ENCODE results near the gene FILIP1L. TPM values are rescaled to one million over a fixed set of nuclear protein-coding genes. Genes with fewer than 3 reads are reported as not detected.
A peak's percentile ranks its signal among the peaks of the same experiment; 100 is the strongest.

The FILIP1L gene
- total RNA-seq, 2 donors from 2014 or later: 77.0 to 86.6 TPM

DNA sequence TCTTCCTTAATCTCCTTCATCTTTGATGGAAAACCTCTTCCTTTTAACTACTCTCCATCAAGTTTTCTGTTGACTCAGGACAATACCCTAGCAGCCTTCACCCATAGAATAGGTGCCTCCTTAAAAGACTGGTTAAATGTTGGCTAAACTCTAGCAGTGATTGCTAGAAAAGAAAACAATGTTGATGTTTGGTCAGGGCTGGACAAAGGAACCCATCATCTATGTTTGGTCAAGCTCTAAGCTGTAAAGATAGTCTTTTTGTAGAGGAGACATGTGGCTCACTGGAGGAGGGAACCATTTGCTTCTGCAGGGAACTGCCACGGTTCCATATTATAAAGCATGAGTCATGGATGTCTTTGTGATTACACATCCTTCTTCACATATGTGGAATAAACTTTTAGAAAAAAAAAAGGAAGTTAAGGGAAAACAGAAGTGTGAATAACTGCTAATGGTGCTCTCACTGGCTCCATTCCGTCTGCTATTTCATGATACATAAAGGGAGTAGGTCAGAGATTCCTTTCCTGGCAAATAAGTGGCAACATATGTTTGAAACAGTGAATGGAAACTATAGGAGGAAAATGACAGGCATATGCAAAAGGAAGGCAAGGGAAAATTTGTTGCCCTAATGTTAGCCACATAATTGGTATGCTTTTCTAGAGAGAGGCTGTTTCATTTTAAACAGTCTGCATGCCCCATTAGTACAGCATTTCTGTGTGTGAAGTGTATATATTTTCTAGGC is 218.4 kb downstream of the FILIP1L start:
- peak in 1 of 2 donors; percentile 78 for ATAC-seq
- intact Hi-C loops (cut with DNase I): no loop called here
- DNase-seq: no peak

- peak in 1 of 2 donors; percentile 39 for ATAC-seq
- intact Hi-C loops (cut with DNase I): no loop called here
- no peak for DNase-seq
Observed at GRCh38 chr3:99895131-99895696, 219.1 kb downstream of the FILIP1L start.

- ATAC-seq: no peak
- intact Hi-C loops (cut with DNase I): no loop called here
- no peak for DNase-seq
Observed at GRCh38 chr3:99892332-99892731, 222.0 kb downstream of the FILIP1L start.

DNA sequence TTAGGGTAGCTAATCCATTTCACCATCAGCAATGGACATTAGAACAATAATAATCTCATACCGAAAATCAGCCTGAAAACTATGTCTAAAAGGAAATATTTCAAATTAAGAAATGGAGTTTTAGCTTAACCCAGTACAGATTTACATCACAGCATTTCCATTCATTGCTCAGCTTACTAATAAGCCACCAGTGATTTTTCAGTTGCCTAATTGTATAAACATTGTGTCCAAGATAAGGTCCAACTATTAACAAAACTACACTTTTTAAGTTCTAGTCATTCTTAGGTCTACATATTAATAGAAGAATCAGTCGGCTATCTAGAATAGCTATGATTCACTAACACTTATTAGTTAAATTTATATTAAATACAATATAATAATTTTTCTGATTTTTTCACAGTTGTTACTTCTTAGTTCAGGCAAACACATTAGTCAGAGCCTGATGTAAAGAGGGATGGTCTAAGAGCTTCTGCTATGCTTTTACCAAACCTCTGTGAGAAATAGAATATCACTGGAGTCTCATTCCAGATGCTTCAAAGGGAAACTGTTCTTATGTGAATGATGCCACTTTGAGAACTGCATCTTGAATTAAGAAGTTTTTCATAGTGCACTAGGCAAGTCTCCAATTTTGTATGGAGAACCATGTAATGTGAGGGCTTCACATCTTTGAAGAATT is 222.6 kb downstream of the FILIP1L start:
- ATAC-seq: no peak
- intact Hi-C loops (cut with DNase I): no loop called here
- DNase-seq: no peak

GRCh38 chr3:99885851-99886250 is 228.4 kb downstream of the FILIP1L start:
- DNase-seq: no peak
- ATAC-seq: no peak
- intact Hi-C loops (cut with DNase I): no loop called here

GRCh38 chr3:99885085-99885484 is 229.2 kb downstream of the FILIP1L start:
- no peak for DNase-seq
- ATAC-seq: no peak
- intact Hi-C loops (cut with DNase I): no loop called here

DNA sequence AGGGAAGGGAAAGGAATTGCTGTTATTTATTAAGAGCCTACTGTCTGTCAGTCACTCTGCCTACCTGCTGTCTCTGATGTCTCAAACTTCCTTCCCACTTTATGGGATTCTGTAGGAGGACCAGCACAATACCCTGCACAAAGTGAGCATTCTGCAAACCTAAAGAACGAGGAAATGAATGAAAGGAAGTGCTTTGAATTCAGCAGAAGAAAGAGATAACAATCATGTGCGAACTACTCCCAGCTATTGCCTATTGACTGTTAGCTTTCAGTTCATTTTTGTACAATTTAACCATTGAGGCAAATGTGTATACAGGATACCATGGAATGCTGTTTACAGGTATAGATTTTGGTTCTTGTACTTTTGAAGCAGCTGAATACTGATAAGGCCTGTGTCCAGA is 229.8 kb downstream of the FILIP1L start:
- intact Hi-C loops (cut with DNase I): no loop called here
- ATAC-seq (no peak), DNase-seq (no peak)

DNA sequence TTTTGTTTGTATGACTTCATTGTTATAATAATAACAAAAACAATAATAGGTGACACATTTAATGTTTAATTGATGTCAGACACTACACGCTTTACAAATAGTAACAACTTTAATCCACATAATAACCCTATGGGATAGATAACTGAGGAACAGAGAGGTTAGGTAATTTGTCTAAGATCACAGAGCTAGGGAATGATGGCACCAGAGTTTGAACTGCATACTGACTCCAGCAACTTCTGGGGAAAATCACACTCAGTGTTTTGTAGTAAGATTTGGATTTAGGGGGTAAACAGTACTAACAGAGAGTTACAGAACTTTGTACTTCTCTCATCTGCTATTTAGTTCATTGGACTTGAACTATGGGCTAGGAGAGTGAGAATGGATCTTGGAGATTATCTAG is 230.6 kb downstream of the FILIP1L start:
- no peak for ATAC-seq
- no peak for DNase-seq
- intact Hi-C loops (cut with DNase I): no loop called here

GRCh38 chr3:99883138-99883461 is 231.2 kb downstream of the FILIP1L start:
- intact Hi-C loops (cut with DNase I): no loop called here
- DNase-seq (no peak), ATAC-seq (no peak)

DNA sequence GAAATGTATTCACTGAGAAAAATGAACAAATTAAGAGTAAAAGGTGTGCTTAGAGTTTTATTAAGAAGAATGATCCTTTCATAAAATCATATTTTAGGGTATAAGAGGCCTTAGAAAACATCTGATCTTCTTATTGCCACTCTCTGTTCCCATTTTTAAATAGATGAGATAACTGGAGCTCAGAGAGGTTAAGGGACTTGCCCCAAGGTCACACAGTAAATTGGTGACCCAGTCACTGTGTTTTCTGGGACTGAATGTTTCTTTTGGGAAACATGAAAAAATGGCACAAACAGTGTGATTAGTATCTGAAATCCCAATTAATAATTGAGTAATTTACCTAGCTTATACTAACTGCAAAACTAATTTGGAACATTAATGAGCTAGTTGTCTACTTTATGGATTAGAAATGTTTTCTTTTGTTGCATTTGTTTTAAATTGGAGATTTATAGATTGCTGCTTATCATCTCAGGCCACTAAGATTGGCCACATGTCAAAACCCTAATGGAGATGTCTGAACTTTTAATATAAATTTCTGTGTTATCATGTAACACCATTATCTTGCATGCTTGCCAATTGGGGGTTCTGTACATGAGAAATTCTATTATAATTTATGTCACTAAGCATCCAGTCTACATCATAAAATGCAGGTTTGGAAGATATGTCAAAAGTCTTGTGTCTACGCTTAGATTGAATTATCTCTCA is 231.7 kb downstream of the FILIP1L start:
- intact Hi-C loops (cut with DNase I): no loop called here
- ATAC-seq: no peak

GRCh38 chr3:99881121-99881524 is 233.2 kb downstream of the FILIP1L start:
- intact Hi-C loops (cut with DNase I): no loop called here
- ATAC-seq (peak; percentile 56 to 63), DNase-seq (no peak)

More for the DNA sequence above, 231.7 kb downstream of the FILIP1L start:
- DNase-seq: no peak

- intact Hi-C loops (cut with DNase I): loop anchor here (5.0 to 10.0 kb wide), 2 partner anchors 53 to 166 kb away; no protein-coding TSS in a partner anchor
- DNase-seq: no peak
- no peak for ATAC-seq
Observed at GRCh38 chr3:99879275-99879674, 235.0 kb downstream of the FILIP1L start.

DNA sequence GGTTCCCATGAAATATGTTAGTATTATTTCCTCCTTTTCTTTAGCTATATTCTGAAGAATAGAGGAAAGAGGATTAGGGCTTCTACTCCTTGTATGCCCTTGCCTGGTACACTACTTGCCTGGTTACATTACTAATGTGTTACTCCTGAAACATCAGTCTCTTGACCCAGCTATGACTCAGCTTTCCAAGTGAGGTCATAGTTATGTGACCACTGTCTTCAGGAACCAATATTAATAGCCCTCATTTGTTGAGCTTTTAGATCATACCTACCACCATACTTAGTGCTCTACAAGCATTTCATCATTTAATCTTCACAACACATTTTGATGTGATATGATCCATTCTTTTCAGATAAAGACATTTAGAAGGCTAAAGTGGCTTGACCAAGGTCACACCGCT is 236.3 kb downstream of the FILIP1L start:
- intact Hi-C loops (cut with DNase I): loop anchor here (5.0 to 10.0 kb wide), 2 partner anchors 54 to 167 kb away; no protein-coding TSS in a partner anchor
- DNase-seq (no peak), ATAC-seq (peak in 1 of 2 donors; percentile 52)

- no peak for ATAC-seq
- intact Hi-C loops (cut with DNase I): loop anchor here (5.0 to 10.0 kb wide), 2 partner anchors 55 to 168 kb away; no protein-coding TSS in a partner anchor
- no peak for DNase-seq
Observed at GRCh38 chr3:99877031-99877579, 237.2 kb downstream of the FILIP1L start.

DNA sequence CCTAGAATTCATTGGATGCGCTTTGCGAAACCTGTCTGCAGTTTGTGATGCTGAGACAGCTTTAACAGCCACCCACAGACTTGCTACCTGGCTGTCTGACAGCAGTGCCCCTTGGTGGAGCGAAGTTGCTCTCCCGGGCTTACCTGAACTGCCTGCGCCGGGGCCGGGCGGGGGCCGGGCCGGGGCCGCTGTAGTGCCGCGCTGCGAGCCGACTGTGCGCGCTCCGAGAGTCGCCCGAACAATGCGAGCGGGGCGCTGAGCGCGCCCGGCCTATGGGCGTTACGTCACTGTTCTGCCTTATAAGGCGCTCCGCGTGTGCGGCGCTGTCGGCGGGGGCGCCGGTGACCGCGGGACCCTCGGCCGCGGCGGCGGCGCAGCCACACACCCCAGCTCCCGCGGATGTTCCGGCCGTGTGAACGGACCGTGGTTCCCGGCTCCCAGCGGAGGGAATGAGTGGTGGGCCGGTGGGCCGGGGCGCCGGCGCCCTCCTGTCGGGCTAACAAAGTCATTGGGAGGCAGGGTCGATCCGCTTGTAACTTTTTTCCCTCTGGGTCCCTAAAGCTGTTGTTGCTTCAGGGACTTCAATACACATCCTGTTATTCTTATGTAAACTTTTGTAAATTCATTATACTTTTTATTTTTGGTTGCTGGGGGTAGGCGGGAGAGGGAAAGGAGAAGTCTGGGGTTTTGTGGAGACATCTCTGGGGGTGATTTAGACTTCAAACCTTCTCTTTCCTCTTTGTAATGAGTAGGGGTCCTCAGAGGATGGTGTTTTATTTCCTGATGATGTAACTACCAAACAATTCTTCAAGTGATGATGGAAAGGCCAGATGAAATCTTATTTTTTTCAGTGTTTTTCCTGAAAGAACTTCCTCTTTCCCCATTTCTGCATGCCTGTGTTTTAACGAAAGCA is 238.1 kb downstream of the FILIP1L start:
- peak; percentile 95 to 97 for ATAC-seq

GRCh38 chr3:99875581-99875928 is 238.7 kb downstream of the FILIP1L start:
- intact Hi-C loops (cut with DNase I): loop anchor here (5.0 to 10.0 kb wide), 2 partner anchors 57 to 169 kb away; no protein-coding TSS in a partner anchor
- ATAC-seq: peak; percentile 28 to 69

More for the DNA sequence above, 238.1 kb downstream of the FILIP1L start:
- peak; percentile 87 for DNase-seq
- intact Hi-C loops (cut with DNase I): loop anchor here (5.0 to 10.0 kb wide), 2 partner anchors 56 to 169 kb away; no protein-coding TSS in a partner anchor

GRCh38 chr3:99874237-99875002 is 239.9 kb downstream of the FILIP1L start:
- intact Hi-C loops (cut with DNase I): loop anchor here (5.0 to 10.0 kb wide), 2 partner anchors 58 to 170 kb away; no protein-coding TSS in a partner anchor
- DNase-seq: no peak
- no peak for ATAC-seq

More at GRCh38 chr3:99875581-99875928, 238.7 kb downstream of the FILIP1L start:
- no peak for DNase-seq

Data from left cardiac atrium (tissue), 4 donors.